HT1080 (cell line): ENCODE measurements around the gene SCT. TPM values are rescaled to one million over a fixed set of nuclear protein-coding genes. Genes with fewer than 3 reads are reported as not detected.

ENCODE experiments used
- DNase-seq: peaks from one replicate; pipeline ENCODE4 v3.0.0-alpha.2; 2015; ENCODE audit warnings: low read depth
- total RNA-seq: library from RNA; depleted of rRNA; stranded (reverse); fragments of >200 nt; shearing (Covaris generic); gene quantifications from 2 replicates; pipeline ENCODE4 v1.2.3, GENCODE V29; 2014

The SCT gene
- total RNA-seq, 1 experiment from 2014 or later, result not detected

- DNase-seq, result no peak
Measured at GRCh38 chr11:643849-644738, 17.1 kb upstream of the SCT start.

- DNase-seq, result no peak
Measured at GRCh38 chr11:643366-643765, 16.4 kb upstream of the SCT start.

- no peak for DNase-seq
Measured at GRCh38 chr11:641806-642370, 14.9 kb upstream of the SCT start.

- no peak for DNase-seq
Measured at GRCh38 chr11:640021-640706, 13.2 kb upstream of the SCT start.

GRCh38 chr11:639332-639955 is 12.5 kb upstream of the SCT start:
- DNase-seq, result no peak

GRCh38 chr11:638631-639331 is 11.8 kb upstream of the SCT start:
- DNase-seq, result no peak

GRCh38 chr11:637593-638521 is 10.9 kb upstream of the SCT start:
- no peak for DNase-seq

GRCh38 chr11:637333-637592 is 10.3 kb upstream of the SCT start:
- no peak for DNase-seq

- no peak for DNase-seq
Measured at GRCh38 chr11:636511-637332, 9.7 kb upstream of the SCT start, which contains the start of gene DRD4. DRD4 (plus strand) TSS chr11:637269; CDS start chr11:637305, 36 bp downstream.

GRCh38 chr11:635945-636510 is 9.0 kb upstream of the SCT start:
- DNase-seq, result no peak

- DNase-seq, result no peak
Measured at GRCh38 chr11:630871-631270, 3.9 kb upstream of the SCT start.

- DNase-seq, result no peak
Measured at GRCh38 chr11:629237-629583, 2.2 kb upstream of the SCT start.

- DNase-seq, result no peak
Measured at GRCh38 chr11:628056-628455, 1.1 kb upstream of the SCT start.

- no peak for DNase-seq
Measured at GRCh38 chr11:627308-627576, 261 bp upstream of the SCT start.

- no peak for DNase-seq
Measured at GRCh38 chr11:625636-626268, 1.2 kb downstream of the SCT start.

GRCh38 chr11:624705-625635 is 2.0 kb downstream of the SCT start, which contains the start of gene CDHR5:
CDHR5 (minus strand) TSS chr11:624955; CDS start chr11:624902, 53 bp downstream.
- no peak for DNase-seq

- peak; percentile 30 for DNase-seq
Measured at GRCh38 chr11:623999-624704, 2.8 kb downstream of the SCT start.
